MV-4-11 (cell line): Measurements from ENCODE around the gene OR51A2.
"Not testable (repeated sequence)": the region's sequence is repeated elsewhere in the genome, so short reads cannot be mapped to it uniquely, and the experiment has no call there.

Source experiments
- DNase-seq: peaks from one replicate; lab custom pipeline; 2025; lab: John Stamatoyannopoulos, UW

OR51A2 gene

GRCh38 chr11:4955613-4956012 is at the start of gene OR51A2:
Gene OR51A2 (minus strand): TSS chr11:4955713. CDS start chr11:4955713, 0 bp downstream.
- not testable (repeated sequence) for DNase-seq

GRCh38 chr11:5004424-5005274 is 49.1 kb upstream of the OR51A2 start:
- peak; percentile 46 for DNase-seq

GRCh38 chr11:4994551-4994950 is 39.0 kb upstream of the OR51A2 start, which contains the start of gene OR51L1:
Gene OR51L1 (plus strand): TSS chr11:4994851. CDS start chr11:4998983, 4,132 bp downstream.
- no peak for DNase-seq

- no peak for DNase-seq
Observed at GRCh38 chr11:4991060-4991459, 35.5 kb upstream of the OR51A2 start.

GRCh38 chr11:4983841-4984240 is 28.3 kb upstream of the OR51A2 start:
- no peak for DNase-seq

- no peak for DNase-seq
Observed at GRCh38 chr11:4982678-4983077, 27.2 kb upstream of the OR51A2 start.

- no peak for DNase-seq
Observed at GRCh38 chr11:4979036-4979435, 23.5 kb upstream of the OR51A2 start.

GRCh38 chr11:4975436-4975835 is 19.9 kb upstream of the OR51A2 start:
- DNase-seq: no peak

- no peak for DNase-seq
Observed at GRCh38 chr11:4962816-4963215, 7.3 kb upstream of the OR51A2 start.

GRCh38 chr11:4960877-4961276 is 5.4 kb upstream of the OR51A2 start:
- DNase-seq: no peak

- DNase-seq: no peak
Observed at GRCh38 chr11:4957396-4957795, 1.9 kb upstream of the OR51A2 start.

- DNase-seq: no peak
Observed at GRCh38 chr11:4947505-4947904, 8.0 kb downstream of the OR51A2 start, which contains the start of gene OR51A4. Gene OR51A4 (minus strand): TSS chr11:4947605. CDS start chr11:4947100, 505 bp downstream.

- DNase-seq: no peak
Observed at GRCh38 chr11:4936745-4937144, 18.8 kb downstream of the OR51A2 start.

GRCh38 chr11:4932751-4933150 is 22.8 kb downstream of the OR51A2 start:
- DNase-seq: no peak

GRCh38 chr11:4926608-4927007 is 28.9 kb downstream of the OR51A2 start:
- no peak for DNase-seq

- no peak for DNase-seq
Observed at GRCh38 chr11:4924239-4924638, 31.3 kb downstream of the OR51A2 start, which contains the start of gene OR51G1. Gene OR51G1 (minus strand): TSS chr11:4924339. CDS start chr11:4924339, 0 bp downstream.

- no peak for DNase-seq
Observed at GRCh38 chr11:4922304-4922703, 33.2 kb downstream of the OR51A2 start.

GRCh38 chr11:4921796-4922195 is 33.7 kb downstream of the OR51A2 start:
- no peak for DNase-seq

- no peak for DNase-seq
Observed at GRCh38 chr11:4919250-4919649, 36.3 kb downstream of the OR51A2 start, which contains the start of gene OR51G2. Gene OR51G2 (minus strand): TSS chr11:4919350. CDS start chr11:4915663, 3,687 bp downstream.

- no peak for DNase-seq
Observed at GRCh38 chr11:4916581-4916980, 38.9 kb downstream of the OR51A2 start.
